Ishikawa (cell line): ENCODE data around the gene SLC48A1.

Experiments used
- CEBPB ChIP-seq: IDR thresholded peaks from 2 replicates; pipeline ENCODE4 v1.6.1; 2012
- CREB1 ChIP-seq: IDR thresholded peaks from 2 replicates; pipeline ENCODE4 v1.6.1; 2012; ENCODE audit warnings: low read depth
- EGR1 ChIP-seq: IDR thresholded peaks from 2 replicates; pipeline ENCODE4 v1.6.1; 2012
- EP300 ChIP-seq: IDR thresholded peaks from 2 replicates; pipeline ENCODE4 v1.6.1; 2012; ENCODE audit warnings: borderline replicate concordance
- FOXM1 ChIP-seq: IDR thresholded peaks from 2 replicates; pipeline ENCODE4 v1.6.1; 2012; ENCODE audit warnings: low read depth, borderline replicate concordance
- MAX ChIP-seq: IDR thresholded peaks from 2 replicates; pipeline ENCODE4 v1.6.1; 2012
- NFIC ChIP-seq: IDR thresholded peaks from 2 replicates; pipeline ENCODE4 v1.6.1; 2012
- RAD21 ChIP-seq: IDR thresholded peaks from 2 replicates; pipeline ENCODE4 v1.6.1; 2012; ENCODE audit warnings: low read depth
- REST ChIP-seq: IDR thresholded peaks from 2 replicates; pipeline ENCODE4 v1.6.1; 2012; ENCODE audit warnings: low read depth, mild to moderate bottlenecking
- TAF1 ChIP-seq: IDR thresholded peaks from 2 replicates; pipeline ENCODE4 v1.6.1; 2012; ENCODE audit warnings: low read depth, mild to moderate bottlenecking
- USF1 ChIP-seq: IDR thresholded peaks from 2 replicates; pipeline ENCODE4 v1.6.1; 2012

GRCh38 chr12:47829584-47829983, 56.5 kb downstream of the SLC48A1 start:
- TF ChIP-seq EGR1 (no peak), FOXM1 (no peak), EP300 (no peak), RAD21 (no peak), REST (no peak), NFIC (no peak), CEBPB (no peak), MAX (no peak), USF1 (no peak), CREB1 (no peak), TAF1 (no peak)
